Sciatic nerve (tissue), 2 donors: Measurements from ENCODE around the gene C4A. TPM values are rescaled to one million over a fixed set of nuclear protein-coding genes. Genes with fewer than 3 reads are reported as not detected.
A peak's percentile ranks its signal among the peaks of the same experiment; 100 is the strongest.

Experiments
- ATAC-seq: fragments of 200-7000 bp; cut with Tn5 transposase; one replicate; pipeline ENCODE4 v1.9.1; 2020; ENCODE audit warnings: mild to moderate bottlenecking, moderate library complexity
- DNase-seq: peaks from one replicate; pipeline ENCODE4 v3.0.0-alpha.2; 2020; ENCODE audit warnings: low spot score
- intact Hi-C: fragments of 100-400 bp; cut with DNase I; formaldehyde crosslinking; loops from one replicate; pipeline ENCODE4 v1.14.2; 2022
- total RNA-seq: library from RNA; stranded (reverse); fragmentation: NEBNext Ultra II Directional; extraction: Animal tissue kit (Norgen Biotek cat#: 25700); gene quantifications from one replicate; pipeline ENCODE4 v1.2.1, GENCODE V29; 2021
- donor health status: DM: no; HTN: no; CAD: no.
- donor health status: DM: no; HTN: no; CAD: no.

Gene C4A
- total RNA-seq, 1 donor from 2014 or later: 453 TPM

GRCh38 chr6:31956796-31957195, 25.1 kb upstream of the C4A start:
- ATAC-seq: no peak
- DNase-seq: no peak
- intact Hi-C loops: no loop called here

- DNase-seq: no peak
- intact Hi-C loops: no loop called here
- peak; percentile 11 for ATAC-seq
Measured at GRCh38 chr6:31958412-31958740, 23.5 kb upstream of the C4A start.

GRCh38 chr6:31958741-31959739, 22.8 kb upstream of the C4A start, which contains the start of the genes NELFE and SKIC2:
Gene NELFE (minus strand): TSS chr6:31958971. CDS start chr6:31958446, 525 bp downstream.
Gene SKIC2 (plus strand): TSS chr6:31959175. CDS start chr6:31959193, 18 bp downstream.
- ATAC-seq (peak; percentile 99), DNase-seq (peak; percentile 99)
- intact Hi-C loops: no loop called here

GRCh38 chr6:31961616-31962015, 20.2 kb upstream of the C4A start:
- DNase-seq: no peak
- no peak for ATAC-seq
- intact Hi-C loops: no loop called here

- DNase-seq: no peak
- intact Hi-C loops: no loop called here
- ATAC-seq: no peak
Measured at GRCh38 chr6:31963921-31964320, 17.9 kb upstream of the C4A start.

- intact Hi-C loops: no loop called here
- DNase-seq: peak; percentile 51
- ATAC-seq: no peak
Measured at GRCh38 chr6:31965700-31966099, 16.2 kb upstream of the C4A start.

- intact Hi-C loops: no loop called here
- ATAC-seq (no peak), DNase-seq (peak; percentile 42)
Measured at GRCh38 chr6:31966506-31966905, 15.4 kb upstream of the C4A start.

- intact Hi-C loops: no loop called here
- no peak for ATAC-seq
- DNase-seq: peak; percentile 31
Measured at GRCh38 chr6:31966997-31967925, 14.6 kb upstream of the C4A start.

GRCh38 chr6:31967926-31968320, 13.9 kb upstream of the C4A start:
- intact Hi-C loops: no loop called here
- ATAC-seq: no peak
- peak; percentile 33 for DNase-seq

GRCh38 chr6:31968326-31968725, 13.5 kb upstream of the C4A start:
- intact Hi-C loops: no loop called here
- ATAC-seq: no peak
- peak; percentile 60 for DNase-seq

GRCh38 chr6:31968791-31969711, 12.8 kb upstream of the C4A start:
- intact Hi-C loops: no loop called here
- ATAC-seq: no peak

GRCh38 chr6:31969712-31970603, 11.9 kb upstream of the C4A start:
- DNase-seq (peak; percentile 54), ATAC-seq (no peak)
- intact Hi-C loops: no loop called here

More at GRCh38 chr6:31968791-31969711, 12.8 kb upstream of the C4A start:
- DNase-seq: peak; percentile 53

GRCh38 chr6:31970604-31971271, 11.1 kb upstream of the C4A start:
- peak; percentile 61 for DNase-seq
- intact Hi-C loops: no loop called here
- no peak for ATAC-seq

GRCh38 chr6:31971279-31971992, 10.4 kb upstream of the C4A start:
- peak; percentile 3 for ATAC-seq
- DNase-seq: peak; percentile 68
- intact Hi-C loops: no loop called here

GRCh38 chr6:31971993-31972708, 9.7 kb upstream of the C4A start, which contains the start of gene DXO:
Gene DXO (minus strand): TSS chr6:31972138. CDS start chr6:31971675, 463 bp downstream.
- ATAC-seq (peak; percentile 96), DNase-seq (peak; percentile 96)
- intact Hi-C loops: no loop called here
